ENCODE data around the gene OSBPL8. TPM values are rescaled to one million over a fixed set of nuclear protein-coding genes. Genes with fewer than 3 reads are reported as not detected.
"Not testable (repeated sequence)": the region's sequence is repeated elsewhere in the genome, so short reads cannot be mapped to it uniquely, and the experiment has no call there.

The OSBPL8 gene
- total RNA-seq, 1 donor from 2014 or later = 33.1 TPM

DNA sequence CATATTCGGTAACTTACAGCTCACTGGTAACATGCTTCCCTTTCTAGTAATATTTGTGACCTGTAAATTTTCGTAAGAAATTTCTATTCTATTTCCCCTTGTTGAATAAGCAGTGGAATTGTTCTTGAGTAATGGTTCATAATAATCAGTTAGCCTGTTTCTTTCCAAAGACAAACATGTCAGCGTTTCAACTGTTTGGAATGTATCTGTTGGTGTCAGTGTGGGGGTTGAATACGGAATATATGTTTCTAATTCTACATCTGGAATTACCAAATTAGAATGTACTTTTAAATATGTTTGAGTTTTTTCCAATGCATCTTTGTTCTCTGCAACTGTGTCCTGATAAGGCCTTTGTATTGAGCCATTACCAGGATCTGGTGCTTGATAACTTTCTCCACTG is 213.3 kb downstream of the OSBPL8 start:
- intact Hi-C loops (cut with DNase I) = loop anchor here (2.0 to 10.0 kb wide), 2 partner anchors 213 to 831 kb away; partner anchors contain the start of genes KRR1 and OSBPL8
- DNase-seq (ENCODE audit: missing footprints) (no peak), ATAC-seq (no peak)

DNA sequence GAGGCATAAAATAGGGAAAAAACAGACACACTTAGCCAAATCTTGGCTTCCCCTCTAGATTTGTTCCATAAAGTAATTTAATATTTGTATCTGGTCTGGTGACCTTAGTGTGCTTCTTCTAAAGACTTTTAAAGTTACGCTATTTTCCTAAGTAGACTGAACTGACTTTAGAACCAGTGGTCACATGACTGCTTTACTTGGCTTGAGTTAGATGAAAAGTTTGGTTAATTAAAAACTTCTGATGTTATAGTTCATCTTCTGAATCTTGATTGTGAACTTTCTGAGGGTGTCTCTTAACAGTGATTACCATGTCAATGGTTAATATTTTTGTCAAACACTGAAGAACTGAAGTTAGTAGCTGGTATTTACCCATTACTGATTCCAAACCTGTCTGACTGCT is 214.0 kb downstream of the OSBPL8 start:
- DNase-seq (ENCODE audit: missing footprints) = no peak
- no peak for ATAC-seq
- intact Hi-C loops (cut with DNase I) = loop anchor here (10.0 kb wide), 1 partner anchor 831 kb away; the partner anchor contains the start of gene KRR1

GRCh38 chr12:76341436-76342030 is 218.0 kb downstream of the OSBPL8 start:
- no peak for DNase-seq (ENCODE audit: missing footprints)
- intact Hi-C loops (cut with DNase I) = loop anchor here (10.0 kb wide), 1 partner anchor 827 kb away; the partner anchor contains the start of gene KRR1
- no peak for ATAC-seq

DNA sequence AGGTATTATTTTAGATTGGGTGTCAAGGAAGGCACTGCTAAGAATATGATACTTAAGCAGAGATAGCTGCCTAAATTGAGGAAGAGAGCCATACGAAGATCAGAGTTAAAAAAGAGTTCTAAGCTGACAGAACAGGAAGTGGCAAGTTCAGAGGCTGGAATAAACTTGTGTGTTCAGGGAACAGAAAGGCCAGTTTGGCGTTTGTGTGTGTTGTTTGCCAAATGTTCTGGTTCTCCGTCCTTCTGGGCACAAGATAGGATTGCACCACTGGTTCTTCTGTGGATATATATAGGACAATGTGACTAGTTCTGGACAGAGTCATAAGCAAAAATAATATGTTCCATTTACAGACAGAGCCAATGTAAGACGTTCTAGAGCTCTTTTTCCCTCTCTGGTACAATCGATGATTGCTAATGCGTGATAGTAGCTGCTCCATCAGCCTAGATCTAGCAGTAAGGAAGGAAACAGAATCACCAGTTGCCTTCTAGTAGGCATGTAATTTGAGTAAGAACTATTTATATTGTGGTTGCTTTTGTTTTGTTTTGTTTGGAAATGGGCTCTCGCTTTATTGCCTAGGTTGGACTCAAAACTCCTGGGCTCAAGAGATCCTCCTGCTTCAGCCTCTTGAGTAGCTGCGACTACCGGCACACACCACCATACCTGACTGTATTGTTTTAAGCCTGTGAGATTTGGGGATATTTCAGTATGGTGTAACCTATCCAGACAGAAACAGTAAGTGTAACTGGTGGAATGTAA is 218.7 kb downstream of the OSBPL8 start:
- DNase-seq (ENCODE audit: missing footprints) (no peak), ATAC-seq (peak; percentile 72)
- intact Hi-C loops (cut with DNase I) = loop anchor here (10.0 kb wide), 1 partner anchor 826 kb away; the partner anchor contains the start of gene KRR1

DNA sequence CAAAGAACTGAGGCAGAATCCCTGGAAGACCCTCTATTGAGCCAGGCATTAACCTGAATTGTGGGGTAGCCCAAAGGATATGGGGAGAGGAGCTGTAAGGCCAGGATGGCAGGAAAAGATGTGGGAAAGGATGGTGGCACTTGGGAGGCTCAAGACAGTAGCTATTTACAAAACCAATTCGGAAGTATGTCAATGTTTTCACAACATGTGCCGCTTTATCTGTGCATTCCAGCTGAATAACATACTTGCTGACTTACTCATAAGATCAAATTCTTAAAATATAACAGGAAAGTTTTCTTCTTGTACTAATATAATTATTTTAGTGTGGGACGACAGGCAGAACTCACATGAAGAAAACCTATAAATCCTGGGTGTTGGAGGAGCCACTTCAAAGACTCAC is 222.0 kb downstream of the OSBPL8 start:
- intact Hi-C loops (cut with DNase I) = no loop called here
- ATAC-seq (no peak), DNase-seq (ENCODE audit: missing footprints) (no peak)

DNA sequence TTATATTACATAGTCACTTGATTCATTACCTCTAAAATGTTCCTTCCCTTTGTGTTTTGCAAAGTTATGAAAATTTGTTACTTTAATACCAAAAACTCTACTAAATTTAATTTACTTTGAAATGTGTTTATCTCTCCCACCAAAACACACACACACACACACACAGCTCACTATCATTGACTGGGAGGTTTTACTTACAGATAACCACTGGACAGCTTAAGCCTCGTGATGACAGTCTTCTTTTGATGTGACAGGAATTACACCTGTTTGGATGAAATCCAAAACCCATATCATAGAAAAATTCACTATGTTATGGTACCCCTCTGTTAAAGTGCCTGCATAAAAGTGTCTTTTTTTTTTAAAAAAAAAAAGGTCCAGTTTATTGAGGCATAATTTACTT is 227.0 kb downstream of the OSBPL8 start:
- intact Hi-C loops (cut with DNase I) = no loop called here
- ATAC-seq = no peak
- no peak for DNase-seq (ENCODE audit: missing footprints)

DNA sequence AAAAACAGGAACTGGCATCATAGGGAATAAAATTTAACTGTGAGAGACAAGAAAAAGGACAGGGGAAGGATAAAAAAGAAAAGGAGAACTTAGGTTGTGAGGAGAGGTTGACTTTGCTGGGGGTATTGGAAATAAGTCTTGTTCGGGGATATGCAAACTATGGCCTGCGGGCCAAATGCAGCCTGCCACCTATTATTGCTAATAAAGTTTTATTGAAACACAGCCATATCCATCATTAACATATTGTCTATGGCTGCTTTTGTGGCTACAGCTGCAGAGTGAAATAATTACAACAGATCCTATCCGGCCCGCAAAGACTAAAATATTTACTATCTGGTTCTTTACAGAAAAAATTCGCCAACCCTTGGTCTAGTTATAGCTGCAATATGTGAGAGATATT is 230.0 kb downstream of the OSBPL8 start:
- no peak for ATAC-seq
- intact Hi-C loops (cut with DNase I) = no loop called here
- no peak for DNase-seq (ENCODE audit: missing footprints)

GRCh38 chr12:76329159-76329558 is 230.4 kb downstream of the OSBPL8 start:
- intact Hi-C loops (cut with DNase I) = no loop called here
- DNase-seq (ENCODE audit: missing footprints) (no peak), ATAC-seq (no peak)

- intact Hi-C loops (cut with DNase I); ATAC-seq: not testable (repeated sequence)
Measured at GRCh38 chr12:76319595-76320319, 239.8 kb downstream of the OSBPL8 start.

DNA sequence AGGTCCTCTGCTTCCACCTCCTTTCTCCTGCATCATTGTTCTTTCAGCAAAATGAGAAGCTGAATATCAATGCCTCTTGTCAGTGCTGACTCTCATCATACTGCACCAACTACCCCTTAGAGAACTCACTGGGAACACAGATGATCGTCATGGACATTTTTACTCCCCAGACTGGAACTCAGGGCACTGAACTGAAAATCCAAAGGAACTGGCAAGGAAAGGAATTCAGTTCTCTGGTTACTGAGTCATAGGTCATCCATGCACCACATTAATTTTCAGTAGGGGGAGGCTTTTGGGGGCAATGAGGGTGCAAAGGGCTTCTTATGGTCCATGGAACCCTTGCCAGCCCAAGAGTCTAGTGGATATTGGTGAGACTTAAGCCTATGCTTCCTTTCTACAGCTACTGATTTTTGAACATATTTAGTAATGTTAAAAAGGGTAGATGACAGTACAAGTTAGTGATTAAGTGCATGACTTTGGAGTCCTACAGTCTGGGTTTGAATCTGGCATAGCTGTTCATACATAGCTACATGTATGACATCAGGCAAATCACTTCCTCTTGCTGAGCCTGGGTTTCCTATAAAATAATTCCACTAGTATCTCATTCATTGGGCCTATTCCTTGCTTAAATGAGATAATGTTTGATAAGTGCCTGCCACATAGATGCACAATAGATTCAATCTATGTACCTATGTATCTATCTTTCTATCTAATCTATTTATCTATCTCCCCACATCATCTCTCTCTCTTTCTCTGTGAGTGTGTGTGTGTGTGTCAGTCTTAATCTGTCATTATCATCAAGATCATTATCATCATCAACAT is 240.6 kb downstream of the OSBPL8 start:
- intact Hi-C loops (cut with DNase I) = no loop called here
- DNase-seq (ENCODE audit: missing footprints) = no peak
- no peak for ATAC-seq

More at GRCh38 chr12:76319595-76320319, 239.8 kb downstream of the OSBPL8 start:
- DNase-seq (ENCODE audit: missing footprints) = not testable (repeated sequence)

GRCh38 chr12:76317976-76318375 is 241.6 kb downstream of the OSBPL8 start:
- intact Hi-C loops (cut with DNase I) = no loop called here
- no peak for ATAC-seq
- DNase-seq (ENCODE audit: missing footprints) = no peak

DNA sequence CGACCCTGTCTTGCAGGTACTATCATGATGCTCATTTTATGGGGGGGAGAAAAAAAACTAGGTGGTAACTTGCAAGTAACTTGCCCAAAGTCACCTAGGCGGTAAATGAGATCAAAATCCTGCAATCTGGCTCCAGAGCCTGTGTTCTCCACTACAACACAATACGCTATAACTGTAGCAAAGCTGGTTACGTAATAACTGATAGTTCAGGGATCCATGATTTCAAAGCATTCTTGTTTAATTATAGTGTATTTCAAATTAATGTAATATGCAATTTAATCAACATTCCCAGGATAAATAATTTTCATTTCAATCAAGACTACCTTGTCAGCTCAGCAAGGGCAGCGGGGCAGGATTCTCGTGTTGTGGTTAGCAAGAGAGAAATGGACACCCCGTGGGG is 243.1 kb downstream of the OSBPL8 start:
- DNase-seq (ENCODE audit: missing footprints) (no peak), ATAC-seq (no peak)
- intact Hi-C loops (cut with DNase I) = no loop called here

DNA sequence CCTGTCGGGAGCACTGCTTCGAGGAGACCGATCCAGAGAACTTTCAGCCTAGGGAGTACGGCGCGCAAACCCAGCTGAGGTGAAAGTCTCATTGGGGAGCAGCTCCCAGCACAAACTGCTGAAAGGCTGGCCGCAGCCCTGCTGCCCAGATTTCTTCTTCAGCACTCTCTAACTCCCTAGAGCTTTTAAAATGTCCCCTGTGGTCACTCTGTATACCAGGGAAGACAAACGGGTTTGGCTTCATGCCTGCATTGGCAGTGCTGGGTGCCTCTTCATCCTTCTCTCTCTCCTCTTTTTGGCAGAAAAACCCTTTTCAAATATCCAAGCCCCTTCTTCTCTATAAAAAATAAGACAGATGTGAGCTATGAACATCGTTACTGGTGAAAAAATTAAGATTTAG is 246.3 kb downstream of the OSBPL8 start:
- ATAC-seq (no peak), DNase-seq (ENCODE audit: missing footprints) (no peak)
- intact Hi-C loops (cut with DNase I) = no loop called here

- no peak for DNase-seq (ENCODE audit: missing footprints)
- intact Hi-C loops (cut with DNase I) = no loop called here
Measured at GRCh38 chr12:76312315-76312714, 247.3 kb downstream of the OSBPL8 start.

DNA sequence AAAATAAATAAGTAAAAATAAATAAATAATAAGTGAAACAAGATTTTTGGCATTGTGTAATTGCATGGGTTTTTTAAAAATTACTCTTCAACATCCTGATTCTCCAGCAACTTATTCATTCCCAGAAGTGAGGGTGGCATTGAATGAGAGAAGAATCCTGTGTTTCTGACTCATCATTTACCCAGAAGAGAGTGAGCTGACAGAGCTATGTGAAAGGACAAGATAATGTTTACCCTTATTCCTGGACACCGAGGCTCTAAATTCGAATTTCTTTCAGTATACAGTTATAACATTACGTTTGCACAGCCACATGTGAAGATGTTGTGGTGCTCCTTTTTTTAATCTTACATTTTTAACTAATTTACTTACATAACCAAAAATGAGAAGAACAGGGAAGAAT is 247.8 kb downstream of the OSBPL8 start:
- no peak for DNase-seq (ENCODE audit: missing footprints)
- intact Hi-C loops (cut with DNase I) = no loop called here

More at GRCh38 chr12:76312315-76312714, 247.3 kb downstream of the OSBPL8 start:
- no peak for ATAC-seq

DNA sequence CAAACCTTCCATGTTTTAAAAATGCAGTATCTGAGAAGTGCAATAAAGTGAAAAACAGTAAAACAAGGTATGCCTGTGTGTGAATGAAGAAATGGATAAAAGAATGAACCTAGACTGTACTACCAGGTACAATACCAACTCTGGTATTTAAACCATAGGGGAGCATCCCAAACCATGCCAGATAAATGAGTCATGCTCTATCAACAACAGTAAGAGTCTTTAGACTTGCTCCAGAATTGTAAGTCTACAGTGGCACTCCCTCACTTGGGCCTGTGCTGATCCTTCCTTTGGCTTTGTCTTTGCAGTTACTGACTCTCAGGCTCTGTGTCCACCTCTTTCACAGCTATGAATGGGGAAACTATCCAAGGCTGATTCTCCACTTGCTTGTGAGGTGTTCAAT is 249.5 kb downstream of the OSBPL8 start:
- no peak for ATAC-seq
- intact Hi-C loops (cut with DNase I) = no loop called here
- no peak for DNase-seq (ENCODE audit: missing footprints)

More for the DNA sequence above, 247.8 kb downstream of the OSBPL8 start:
- no peak for ATAC-seq

DNA sequence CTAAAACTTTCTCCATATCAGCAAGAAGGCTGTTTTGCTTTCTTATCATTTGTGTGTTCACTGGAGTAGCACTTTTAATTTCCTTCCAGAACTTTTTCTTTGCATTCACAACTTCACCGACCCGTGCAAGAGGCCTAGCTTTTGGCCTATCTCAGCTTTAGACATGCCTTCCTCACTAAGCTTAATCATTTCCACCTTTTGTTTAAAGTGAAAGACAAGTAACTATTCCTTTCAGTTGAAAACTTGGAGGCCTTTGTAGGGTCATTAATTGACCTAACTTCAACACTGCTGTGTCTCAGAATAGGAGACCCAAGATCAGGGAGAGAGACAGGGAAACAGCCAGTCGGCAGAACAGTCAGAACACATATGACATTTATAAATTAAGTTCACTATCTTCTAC is 250.7 kb downstream of the OSBPL8 start:
- intact Hi-C loops (cut with DNase I) = no loop called here
- DNase-seq (ENCODE audit: missing footprints) (no peak), ATAC-seq (no peak)

- no peak for ATAC-seq
- DNase-seq (ENCODE audit: missing footprints) = no peak
- intact Hi-C loops (cut with DNase I) = no loop called here
Measured at GRCh38 chr12:76307083-76307482, 252.5 kb downstream of the OSBPL8 start.

GRCh38 chr12:76303989-76304460 is 255.5 kb downstream of the OSBPL8 start:
- DNase-seq (ENCODE audit: missing footprints) (no peak), ATAC-seq (no peak)
- intact Hi-C loops (cut with DNase I) = no loop called here
